ENCODE measurements around the gene TRAFD1.

TRAFD1 gene

DNA sequence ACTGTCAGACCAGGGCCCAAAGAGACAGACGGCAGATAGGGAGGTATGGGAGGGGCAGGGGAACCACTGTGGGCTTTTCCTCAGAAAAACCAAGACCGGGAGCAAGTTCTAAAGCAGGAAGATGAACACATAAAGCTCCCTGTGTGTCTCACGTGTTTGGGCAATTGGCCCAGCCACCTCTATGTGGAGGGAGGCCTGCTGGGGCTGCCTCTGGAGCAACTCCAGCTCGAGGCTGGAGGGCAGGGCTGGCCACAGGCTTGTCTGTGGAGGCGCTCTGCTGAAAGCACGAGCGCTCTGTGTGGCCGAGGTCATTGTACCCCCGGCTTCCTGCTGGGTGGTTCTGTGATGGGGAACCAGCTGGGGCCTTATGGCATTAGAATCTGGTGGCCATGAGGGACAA lies 36.4 kb downstream of the TRAFD1 start:
- DNase-seq = no peak

- DNase-seq = no peak
Observed at GRCh38 chr12:112162241-112162790, 37.0 kb downstream of the TRAFD1 start.

DNA sequence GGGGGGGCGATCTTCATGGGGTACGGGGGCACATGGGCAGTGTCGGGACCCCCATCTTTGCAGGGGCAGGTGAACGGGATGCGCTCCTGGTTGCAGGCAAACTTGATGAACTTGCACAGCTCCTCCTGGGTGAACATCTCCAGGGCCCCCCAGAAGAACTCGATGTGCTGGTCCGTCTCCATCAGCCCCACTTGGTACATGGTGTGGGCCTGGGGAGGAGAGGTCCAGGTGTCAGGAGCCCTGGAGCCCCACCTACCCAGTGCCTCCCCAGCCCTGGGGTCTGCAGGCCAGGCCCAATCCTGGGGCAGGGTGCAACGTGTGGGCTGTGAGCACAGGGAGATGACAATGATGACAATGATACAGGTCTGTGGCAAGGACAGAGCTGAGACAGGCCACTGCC lies 37.7 kb downstream of the TRAFD1 start:
- DNase-seq = no peak

- no peak for DNase-seq
Observed at GRCh38 chr12:112163471-112163991, 38.2 kb downstream of the TRAFD1 start.

DNA sequence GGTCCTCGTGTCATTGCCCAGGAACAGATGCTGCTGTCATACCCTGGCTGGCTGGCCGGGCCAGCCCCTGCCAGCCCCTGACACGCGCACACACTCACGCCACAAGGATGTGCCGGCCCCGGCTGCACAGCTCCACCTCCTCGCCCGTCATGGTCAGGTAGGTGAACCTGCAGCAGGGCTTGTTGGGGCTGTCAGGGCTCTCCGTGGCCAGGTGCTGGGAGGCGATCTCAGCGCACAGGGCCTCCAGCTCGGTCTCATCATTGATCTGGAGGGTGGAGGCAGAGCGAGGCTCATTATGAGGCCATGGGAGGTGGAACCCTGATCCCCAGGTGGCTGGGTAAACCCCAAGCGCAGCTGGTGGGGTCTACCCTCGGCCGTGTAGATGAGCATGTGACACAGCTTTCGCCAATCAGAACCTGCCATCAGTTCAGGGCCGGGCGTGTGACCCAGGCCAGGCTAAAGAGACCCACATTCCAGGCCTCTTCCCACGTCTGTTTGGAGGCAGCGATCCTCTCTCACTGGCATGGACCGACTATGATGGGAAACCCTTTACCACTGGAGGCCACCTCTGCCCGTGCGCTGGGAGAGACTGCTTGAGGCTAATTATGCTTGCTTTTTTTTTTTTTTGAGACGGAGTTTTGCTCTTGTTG lies 38.8 kb downstream of the TRAFD1 start:
- no peak for DNase-seq

DNA sequence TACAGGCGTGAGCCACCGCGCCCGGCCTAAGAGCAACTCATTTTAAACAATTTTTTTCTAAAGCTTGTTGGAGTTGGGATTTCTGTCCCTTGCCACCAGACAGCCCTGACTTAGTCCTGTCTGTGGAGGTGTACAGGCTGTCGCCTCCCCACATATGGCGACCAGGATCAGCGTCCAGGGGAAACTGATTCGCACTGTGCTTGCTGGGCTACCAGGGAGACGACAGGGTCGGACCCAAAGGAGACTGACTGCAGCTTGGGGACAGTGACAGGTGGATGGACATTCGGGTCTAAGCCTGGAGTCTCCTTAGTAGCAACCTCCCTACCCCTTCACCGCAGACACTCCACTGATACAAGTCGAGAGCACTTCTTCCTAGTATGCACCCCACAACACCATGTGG lies 40.3 kb downstream of the TRAFD1 start:
- DNase-seq = no peak

GRCh38 chr12:112166051-112167015 lies 41.0 kb downstream of the TRAFD1 start:
- DNase-seq = no peak

DNA sequence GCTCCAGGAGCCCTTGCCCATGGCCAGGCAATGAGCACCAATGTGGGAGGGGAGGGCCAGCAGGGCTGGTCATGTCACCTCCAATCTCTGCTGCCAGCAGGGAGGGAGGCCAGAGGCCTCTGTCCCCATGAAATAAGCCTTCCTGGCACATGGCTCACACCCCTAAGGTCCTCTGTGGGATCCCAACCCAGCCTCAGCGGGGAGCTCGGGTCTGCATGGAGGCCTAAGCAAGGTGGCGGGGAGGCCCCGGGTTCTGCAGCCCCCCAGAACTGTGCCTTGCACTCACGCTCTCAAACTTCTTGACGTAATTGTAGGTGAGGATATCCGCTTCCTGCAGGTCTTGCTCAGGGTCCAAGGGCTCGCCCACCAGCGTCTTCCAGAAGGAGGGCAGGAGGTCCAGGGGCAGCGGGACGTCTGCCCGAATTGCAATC lies 41.7 kb downstream of the TRAFD1 start:
- DNase-seq = no peak

- DNase-seq = no peak
Observed at GRCh38 chr12:112167718-112168525, 42.6 kb downstream of the TRAFD1 start.

DNA sequence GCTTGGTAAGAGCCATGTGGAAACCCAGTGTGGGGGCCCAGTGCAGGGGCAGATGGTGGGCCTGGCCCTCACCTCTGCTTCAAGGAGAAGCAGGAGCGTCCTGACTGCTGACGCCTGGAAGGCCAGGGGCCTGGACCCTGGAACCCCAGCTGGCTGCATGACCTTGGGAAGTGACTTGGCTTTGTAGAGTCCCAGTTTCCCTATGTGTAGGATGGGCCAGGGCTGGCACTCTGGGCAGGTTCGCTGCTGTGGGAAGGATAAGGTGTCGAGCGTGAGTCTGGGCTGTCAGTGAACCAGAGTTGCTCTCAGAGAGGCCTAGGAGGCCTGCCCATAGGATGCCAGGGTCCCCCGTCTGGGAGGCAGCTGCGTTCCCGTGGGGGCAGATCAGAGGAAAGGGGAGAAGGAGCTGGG lies 43.2 kb downstream of the TRAFD1 start:
- DNase-seq = no peak

DNA sequence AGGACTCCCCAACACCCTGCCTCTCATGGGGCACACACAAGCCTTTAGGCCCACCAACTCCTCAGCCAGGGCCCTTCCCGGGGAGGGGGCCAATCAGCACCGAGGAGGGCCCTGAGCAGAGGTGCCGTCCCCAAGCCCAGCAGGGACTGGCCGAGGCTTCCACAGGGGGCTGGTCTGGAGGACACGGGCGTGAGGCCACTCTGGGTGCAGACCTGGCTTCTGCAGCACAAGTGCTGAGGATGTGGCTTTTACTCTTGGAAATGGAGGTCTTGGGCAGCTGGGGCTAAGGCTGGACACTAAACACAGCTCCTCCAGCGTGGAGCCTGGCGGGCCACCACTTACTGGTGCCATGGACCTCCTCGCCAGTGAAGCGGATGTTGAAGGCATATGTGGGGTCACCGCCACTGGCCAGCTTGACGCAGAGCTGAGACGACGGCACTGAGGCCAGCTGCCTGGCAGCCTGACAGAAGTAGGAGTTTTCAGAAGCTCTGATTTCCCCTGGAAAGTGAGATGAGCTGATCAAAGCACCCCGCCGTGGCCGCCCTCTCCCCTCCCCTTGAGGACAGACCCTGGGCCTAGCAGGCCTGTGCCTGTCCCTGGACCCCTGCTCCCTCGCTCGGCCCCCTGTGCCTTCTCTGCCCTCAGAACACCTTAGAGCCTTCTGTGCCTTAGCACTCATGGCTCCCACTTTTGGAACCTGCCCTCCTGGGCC lies 44.0 kb downstream of the TRAFD1 start:
- no peak for DNase-seq

DNA sequence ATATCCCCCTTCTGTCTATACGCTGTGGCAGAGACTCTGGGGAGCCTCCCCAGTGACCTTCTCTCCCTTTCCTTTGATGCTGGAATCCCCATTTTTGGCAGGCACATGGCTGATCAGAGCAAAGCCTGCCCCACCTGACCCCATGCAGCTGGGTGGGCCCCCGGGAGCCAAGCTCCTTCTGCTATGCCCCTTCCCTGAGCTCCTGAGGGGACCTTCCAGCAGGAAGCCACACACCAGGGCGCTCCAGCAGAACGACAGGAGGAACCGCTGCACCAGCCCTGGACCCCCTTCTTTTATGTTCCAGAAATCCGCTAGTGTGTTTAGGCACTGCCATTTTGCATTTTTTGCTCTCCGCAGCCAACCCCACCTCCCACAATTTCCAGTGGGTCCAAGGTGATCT lies 44.6 kb downstream of the TRAFD1 start:
- no peak for DNase-seq

GRCh38 chr12:112170376-112170775 lies 45.0 kb downstream of the TRAFD1 start:
- DNase-seq = no peak

DNA sequence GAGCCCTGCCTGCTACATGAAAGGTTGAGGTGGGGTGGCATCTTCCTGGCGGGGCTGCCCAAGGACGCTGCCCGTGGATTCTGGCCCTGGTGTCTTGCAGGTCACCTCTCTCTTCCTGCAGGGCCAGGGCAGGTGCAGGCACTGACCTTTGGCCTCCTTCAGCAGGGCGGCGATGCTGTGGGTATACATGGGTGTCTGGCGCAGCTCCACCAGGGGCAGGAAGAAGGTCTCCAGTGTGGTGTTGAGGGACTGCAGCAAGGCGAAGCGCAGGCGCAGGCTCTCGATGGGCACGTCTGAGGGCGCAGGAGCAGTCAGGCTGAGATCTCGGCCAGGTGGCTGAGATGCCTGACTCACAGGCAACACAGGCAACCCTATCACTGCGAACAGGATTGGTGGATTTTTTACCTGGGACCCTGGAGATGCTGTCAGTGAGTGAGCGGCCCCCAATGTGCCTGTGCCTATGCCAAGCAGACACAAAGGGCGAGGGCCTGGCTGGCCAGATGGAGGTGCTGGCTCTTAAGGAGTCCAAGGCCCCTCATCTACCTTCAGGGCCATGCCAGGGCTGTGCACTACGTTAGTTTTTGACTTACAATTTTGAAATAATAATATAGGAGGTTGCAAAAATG lies 45.7 kb downstream of the TRAFD1 start:
- DNase-seq = no peak

DNA sequence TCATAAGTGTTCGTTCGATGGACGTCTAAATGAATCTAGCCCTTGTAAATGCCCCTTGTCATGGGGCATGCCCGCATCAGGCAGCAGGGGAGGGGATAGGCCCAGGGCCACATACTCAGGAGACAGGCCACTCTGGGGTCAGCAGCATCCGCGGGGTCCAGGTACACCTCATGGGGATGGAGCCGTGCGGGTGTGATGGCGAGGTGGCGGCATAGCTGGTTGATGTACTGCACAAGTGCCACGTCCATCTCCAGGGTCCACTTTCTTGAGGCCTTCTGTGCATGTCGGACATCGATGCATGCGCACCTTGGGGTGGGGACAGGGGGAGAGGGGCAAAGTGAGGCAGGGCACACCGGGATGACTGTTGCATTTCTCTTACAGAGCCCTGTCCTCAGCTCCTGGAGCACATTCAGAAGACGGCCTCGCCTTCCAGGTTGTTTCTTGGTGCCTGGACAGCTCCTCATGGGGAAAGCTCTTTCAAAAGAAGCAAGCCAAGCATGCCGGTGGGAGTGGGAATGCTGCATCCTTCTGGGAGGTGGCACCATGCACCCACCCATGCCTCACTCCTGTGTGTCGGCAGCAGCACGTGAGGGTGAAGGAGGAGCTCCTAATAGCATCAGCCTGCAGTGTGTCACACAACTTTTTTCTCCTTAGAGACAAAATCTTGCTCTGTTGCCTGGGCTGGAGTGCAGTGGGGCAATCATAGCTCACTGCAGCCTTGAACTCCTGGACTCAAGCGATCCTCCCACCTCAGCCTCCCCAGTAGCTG lies 47.4 kb downstream of the TRAFD1 start:
- DNase-seq = no peak

DNA sequence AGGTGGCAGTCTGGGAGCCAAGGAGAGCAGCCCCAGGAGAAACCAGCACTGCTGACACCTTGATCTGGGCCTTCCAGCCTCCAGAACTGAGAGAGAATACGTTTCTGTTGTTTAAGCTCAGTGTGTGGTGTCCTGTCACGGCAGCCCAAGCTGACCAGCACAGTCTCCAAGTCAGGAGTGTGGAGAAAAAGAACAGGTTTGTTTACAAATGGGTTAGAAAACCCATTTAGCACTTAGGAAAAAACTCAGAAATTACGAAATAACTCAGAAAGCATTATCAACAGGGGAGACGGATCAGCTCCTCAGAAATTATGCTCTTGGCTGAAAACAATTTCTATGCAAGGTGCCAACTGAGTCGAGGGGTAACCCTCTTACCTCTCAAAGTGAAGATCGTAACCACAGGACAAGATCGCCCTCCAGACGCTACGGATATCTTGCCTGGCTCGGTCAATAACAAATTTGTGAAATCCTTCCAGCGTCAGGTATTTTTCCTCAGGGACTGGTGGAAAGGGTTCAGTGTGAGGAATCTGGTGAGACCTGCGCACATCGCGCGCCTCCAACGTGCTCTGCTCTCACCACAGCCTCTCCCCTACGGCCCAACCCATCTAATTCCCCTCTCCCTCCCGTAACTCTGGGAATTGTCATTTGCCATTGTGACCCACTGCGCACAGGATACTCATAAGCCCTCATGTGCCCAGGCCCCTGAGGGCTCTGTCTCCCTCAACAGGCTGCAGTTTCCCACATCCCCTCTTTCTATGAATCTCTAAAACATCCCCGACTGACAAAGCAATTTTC lies 50.2 kb downstream of the TRAFD1 start:
- DNase-seq = no peak

DNA sequence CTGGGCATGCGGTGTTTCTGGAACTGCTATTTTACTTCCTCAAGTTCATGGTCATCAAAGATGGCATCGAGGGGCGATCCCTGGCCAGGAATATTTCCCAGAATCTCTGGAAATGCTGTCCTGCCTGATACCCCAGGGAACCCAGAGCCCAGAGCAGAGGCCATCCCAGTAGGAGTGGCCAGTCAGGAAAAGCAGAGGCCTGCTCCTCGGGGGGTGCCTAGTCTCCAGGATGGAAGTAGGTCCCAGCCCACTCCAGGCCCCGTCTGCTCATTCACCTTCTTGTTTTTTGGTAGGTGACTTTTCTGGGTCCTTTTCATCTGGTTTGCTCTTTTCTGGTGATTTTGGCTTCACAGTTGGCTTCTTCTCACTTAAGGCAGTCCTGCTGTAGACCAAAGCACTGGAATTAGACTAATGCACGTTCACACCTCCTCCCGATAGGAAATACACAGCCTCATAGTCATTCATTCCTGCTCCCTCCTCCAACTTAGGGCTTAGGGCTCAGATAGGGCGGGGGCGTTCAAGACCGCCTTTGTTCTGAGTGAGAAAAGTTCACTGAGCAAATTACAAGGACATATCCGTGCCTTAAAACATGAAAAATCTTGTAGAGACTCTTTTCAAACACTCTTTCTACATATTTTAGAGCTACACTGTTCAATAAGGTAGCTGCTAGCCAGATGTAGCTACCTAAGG lies 51.1 kb downstream of the TRAFD1 start:
- no peak for DNase-seq

- no peak for DNase-seq
Observed at GRCh38 chr12:112178796-112179195, 53.4 kb downstream of the TRAFD1 start.

DNA sequence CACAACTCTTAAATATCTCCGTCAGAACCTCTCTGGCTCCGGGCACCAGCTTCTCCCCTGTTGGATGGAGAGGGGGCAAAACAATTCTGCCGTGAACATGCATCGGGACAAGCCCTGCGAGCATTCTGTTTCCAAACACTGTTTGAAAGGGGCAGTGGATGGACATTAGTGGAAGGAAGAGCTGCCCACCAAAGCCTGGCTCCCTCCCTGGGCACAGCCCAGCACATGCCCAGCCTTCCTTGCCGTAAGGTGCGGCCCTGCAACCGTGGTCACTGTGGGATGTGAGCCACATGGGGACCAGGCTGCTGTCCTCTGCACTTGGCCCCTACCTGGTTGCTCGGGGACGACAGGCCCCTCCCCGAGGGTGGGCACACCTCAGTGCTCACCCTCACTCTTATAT lies 54.0 kb downstream of the TRAFD1 start:
- no peak for DNase-seq
